ENCODE measurements around the gene DHRS2. TPM values are rescaled to one million over a fixed set of nuclear protein-coding genes. Genes with fewer than 3 reads are reported as not detected.

The DHRS2 gene
- total RNA-seq, 1 donor from 2014 or later: not detected

DNA sequence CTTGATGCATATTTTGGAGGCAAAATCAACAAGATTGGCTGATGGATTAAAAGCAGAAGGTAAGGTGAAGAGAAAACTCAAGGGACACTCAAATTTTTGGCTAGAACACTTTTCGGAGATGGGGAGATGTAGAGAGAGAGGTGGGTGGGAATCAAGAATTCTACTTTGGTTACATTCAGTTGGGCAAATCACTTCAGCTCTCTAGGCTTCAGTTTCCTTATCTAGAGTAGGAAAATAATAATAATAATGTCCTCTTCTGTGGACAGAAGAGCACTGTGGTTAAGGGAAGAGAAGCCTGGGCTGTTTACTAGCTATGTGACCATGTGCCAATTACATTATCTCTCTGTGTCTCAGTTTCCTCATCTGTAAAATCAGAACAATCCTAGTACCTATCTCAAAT is 23.4 kb upstream of the DHRS2 start:
- H3K27ac Mint-ChIP-seq: no peak overlapping the region
- ATAC-seq (ENCODE audit: low read depth): no peak
- H3K4me3 Mint-ChIP-seq: no peak overlapping the region
- POLR2A ChIA-PET: no interaction called here
- DNase-seq: no peak
- H3K27me3 Mint-ChIP-seq: peaks cover 12% of the 10 kb centered on the region
- intact Hi-C loops (cut with micrococcal nuclease): no loop called here
- no peaks in the 10 kb centered on the region for H3K4me1 Mint-ChIP-seq
- no peaks in the 10 kb centered on the region for H3K9me3 Mint-ChIP-seq
- CTCF ChIA-PET: interaction anchor here (0.6 to 1.4 kb wide), 2 partner anchors 15 to 19 kb away, joined by 3 read pairs; no protein-coding TSS in a partner anchor
- TF ChIP-seq, protein P1, sequence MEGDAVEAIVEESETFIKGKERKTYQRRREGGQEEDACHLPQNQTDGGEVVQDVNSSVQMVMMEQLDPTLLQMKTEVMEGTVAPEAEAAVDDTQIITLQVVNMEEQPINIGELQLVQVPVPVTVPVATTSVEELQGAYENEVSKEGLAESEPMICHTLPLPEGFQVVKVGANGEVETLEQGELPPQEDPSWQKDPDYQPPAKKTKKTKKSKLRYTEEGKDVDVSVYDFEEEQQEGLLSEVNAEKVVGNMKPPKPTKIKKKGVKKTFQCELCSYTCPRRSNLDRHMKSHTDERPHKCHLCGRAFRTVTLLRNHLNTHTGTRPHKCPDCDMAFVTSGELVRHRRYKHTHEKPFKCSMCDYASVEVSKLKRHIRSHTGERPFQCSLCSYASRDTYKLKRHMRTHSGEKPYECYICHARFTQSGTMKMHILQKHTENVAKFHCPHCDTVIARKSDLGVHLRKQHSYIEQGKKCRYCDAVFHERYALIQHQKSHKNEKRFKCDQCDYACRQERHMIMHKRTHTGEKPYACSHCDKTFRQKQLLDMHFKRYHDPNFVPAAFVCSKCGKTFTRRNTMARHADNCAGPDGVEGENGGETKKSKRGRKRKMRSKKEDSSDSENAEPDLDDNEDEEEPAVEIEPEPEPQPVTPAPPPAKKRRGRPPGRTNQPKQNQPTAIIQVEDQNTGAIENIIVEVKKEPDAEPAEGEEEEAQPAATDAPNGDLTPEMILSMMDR (IDR thresholded peaks at IDR 0.05): no peak
- no peaks in the 10 kb centered on the region for H3K36me3 Mint-ChIP-seq (ENCODE audit: low read depth)

DNA sequence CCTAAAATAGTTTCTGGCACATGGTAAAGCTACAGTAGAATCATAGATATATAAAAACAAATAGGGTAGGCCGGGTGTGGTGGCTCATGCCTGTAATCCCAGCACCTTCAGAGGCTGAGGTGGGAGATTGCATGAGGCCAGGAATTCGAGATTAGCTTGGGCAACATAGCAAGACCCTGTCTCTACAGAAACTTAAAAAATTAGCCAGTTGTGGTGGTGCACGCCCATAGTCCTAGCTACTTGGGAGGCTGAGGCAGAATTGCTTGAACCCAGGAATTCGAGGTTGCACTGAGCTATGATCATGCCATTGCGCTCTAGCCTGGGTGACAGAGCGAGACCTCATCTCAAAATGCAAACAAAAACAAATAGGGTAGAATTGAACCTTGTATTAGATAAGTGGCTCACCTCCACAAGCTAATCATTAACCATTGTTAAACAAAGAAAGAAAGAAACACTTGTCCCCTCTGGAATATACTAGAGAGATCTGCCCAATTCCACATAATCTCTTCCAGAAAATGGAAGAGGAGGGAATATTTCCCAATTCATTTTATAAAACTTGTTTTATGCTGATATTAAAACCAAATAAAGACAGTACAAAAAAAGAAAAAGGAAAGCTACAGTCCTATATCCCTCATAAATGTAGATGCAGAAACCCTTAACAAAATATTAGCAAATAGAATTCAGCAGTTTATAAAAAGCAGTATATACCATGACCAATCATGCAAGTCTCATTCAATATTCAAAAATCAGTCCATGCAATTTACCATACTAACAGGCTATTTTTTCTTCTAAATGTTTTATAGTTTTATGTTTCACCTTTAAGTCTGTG is 22.7 kb upstream of the DHRS2 start:
- ChIA-PET POLR2A (no interaction called here), CTCF (interaction anchor here (0.6 to 1.4 kb wide), 2 partner anchors 16 to 19 kb away, joined by 3 read pairs; no protein-coding TSS in a partner anchor)
- H3K9me3 Mint-ChIP-seq: no peaks in the 10 kb centered on the region
- no peaks in the 10 kb centered on the region for H3K4me1 Mint-ChIP-seq
- DNase-seq (no peak), ATAC-seq (ENCODE audit: low read depth) (no peak)
- no peak overlapping the region for H3K27ac Mint-ChIP-seq
- H3K36me3 Mint-ChIP-seq (ENCODE audit: low read depth): no peaks in the 10 kb centered on the region
- peaks cover 12% of the 10 kb centered on the region for H3K27me3 Mint-ChIP-seq
- intact Hi-C loops (cut with micrococcal nuclease): no loop called here
- TF ChIP-seq, protein P1 (IDR thresholded peaks at IDR 0.05): no peak
- H3K4me3 Mint-ChIP-seq: no peak overlapping the region

DNA sequence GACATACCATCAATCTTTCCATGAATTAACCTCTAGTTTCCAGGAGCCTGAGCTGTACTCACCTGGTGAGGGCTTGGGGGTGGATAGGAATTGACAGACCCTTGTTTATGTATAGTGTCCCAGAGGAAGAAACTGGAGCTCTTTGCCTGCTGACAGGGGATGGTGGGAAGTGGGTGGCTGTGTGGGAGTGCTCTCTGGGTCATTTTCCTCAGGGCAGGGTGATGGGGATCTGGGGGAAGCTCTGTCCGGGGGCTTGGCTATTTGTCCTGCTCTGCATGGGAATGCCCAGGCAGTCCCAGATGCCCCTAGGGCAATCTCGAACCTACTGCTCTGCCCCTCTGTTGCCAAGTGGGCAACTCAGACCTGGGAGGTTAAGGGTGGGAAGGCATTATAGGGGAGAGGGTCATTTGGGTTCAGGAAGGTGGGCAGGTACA is 21.8 kb upstream of the DHRS2 start:
- TF ChIP-seq, protein P1 (IDR thresholded peaks at IDR 0.05): no peak
- no peak for DNase-seq
- H3K27me3 Mint-ChIP-seq: peaks cover 12% of the 10 kb centered on the region
- intact Hi-C loops (cut with micrococcal nuclease): no loop called here
- H3K9me3 Mint-ChIP-seq: no peaks in the 10 kb centered on the region
- no peak overlapping the region for H3K4me3 Mint-ChIP-seq
- no peaks in the 10 kb centered on the region for H3K4me1 Mint-ChIP-seq
- no peak overlapping the region for H3K27ac Mint-ChIP-seq
- ChIA-PET CTCF (no interaction called here), POLR2A (interaction anchor here (0.5 kb wide), 1 partner anchor 192 kb away, joined by 7 read pairs; no protein-coding TSS in a partner anchor)
- no peak for ATAC-seq (ENCODE audit: low read depth)
- H3K36me3 Mint-ChIP-seq (ENCODE audit: low read depth): no peaks in the 10 kb centered on the region

DNA sequence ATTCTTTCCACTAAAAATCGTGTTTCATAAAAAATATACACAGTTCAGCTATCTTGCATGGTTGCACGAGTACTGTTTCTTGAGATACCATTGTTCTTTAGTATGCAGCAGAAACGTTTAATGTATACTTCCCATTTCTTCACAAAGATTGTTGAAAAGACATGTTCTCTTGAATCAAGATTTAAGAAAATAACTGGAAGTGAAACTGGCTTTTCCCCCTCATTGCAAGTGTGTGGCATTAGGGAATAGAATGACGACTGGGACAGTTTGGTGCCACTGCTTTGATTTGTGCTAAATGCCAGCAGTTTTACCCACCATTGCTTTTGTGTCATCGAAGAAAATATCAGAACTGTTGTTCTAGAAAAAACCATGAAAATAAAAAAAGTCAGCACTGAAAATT is 20.3 kb upstream of the DHRS2 start:
- Mint-ChIP-seq H3K36me3 (ENCODE audit: low read depth) (no peaks in the 10 kb centered on the region), H3K4me3 (no peak overlapping the region), H3K4me1 (no peaks in the 10 kb centered on the region), H3K9me3 (no peaks in the 10 kb centered on the region), H3K27ac (no peak overlapping the region), H3K27me3 (peaks cover 15% of the 10 kb centered on the region)
- intact Hi-C loops (cut with micrococcal nuclease): no loop called here
- TF ChIP-seq, protein P1 (IDR thresholded peaks at IDR 0.05): no peak
- ChIA-PET POLR2A (no interaction called here), CTCF (interaction anchor here (1.3 kb wide), 1 partner anchor 16 kb away, joined by 3 read pairs; no protein-coding TSS in a partner anchor)
- no peak for ATAC-seq (ENCODE audit: low read depth)
- no peak for DNase-seq

DNA sequence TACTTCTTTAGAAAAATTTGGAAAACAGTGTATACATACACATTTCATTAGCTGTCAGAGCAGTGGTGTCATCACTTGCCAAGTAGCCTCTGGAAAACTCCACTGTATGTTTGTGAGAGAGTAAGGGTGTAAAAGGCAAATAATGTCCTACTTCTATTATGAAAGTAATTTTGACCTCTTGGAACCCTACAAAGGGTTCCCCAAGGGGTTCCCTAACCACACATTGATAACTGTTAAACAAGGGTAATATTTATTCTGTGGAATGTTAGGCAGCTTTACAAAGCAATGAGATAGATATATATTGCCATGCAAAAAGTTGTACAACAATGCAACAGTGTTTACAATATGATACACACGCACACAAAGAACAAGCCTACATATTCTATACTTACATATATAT is 18.6 kb upstream of the DHRS2 start:
- Mint-ChIP-seq H3K27ac (no peak overlapping the region), H3K27me3 (peaks cover 14% of the 10 kb centered on the region), H3K4me1 (no peaks in the 10 kb centered on the region), H3K4me3 (no peak overlapping the region), H3K36me3 (ENCODE audit: low read depth) (no peaks in the 10 kb centered on the region), H3K9me3 (no peaks in the 10 kb centered on the region)
- ATAC-seq (ENCODE audit: low read depth): no peak
- CTCF ChIA-PET: interaction anchor here (1.3 kb wide), 1 partner anchor 14 kb away, joined by 3 read pairs; no protein-coding TSS in a partner anchor
- TF ChIP-seq, protein P1 (IDR thresholded peaks at IDR 0.05): no peak
- POLR2A ChIA-PET: no interaction called here
- DNase-seq: no peak
- intact Hi-C loops (cut with micrococcal nuclease): no loop called here
